ENCODE results near the gene MICAL3. TPM values are rescaled to one million over a fixed set of nuclear protein-coding genes. Genes with fewer than 3 reads are reported as not detected.
"Not testable (repeated sequence)": the region's sequence is repeated elsewhere in the genome, so short reads cannot be mapped to it uniquely, and the experiment has no call there.

Gene MICAL3
- total and polyA plus RNA-seq, 4 donors: 59.9 to 113 (median 75.9) TPM

GRCh38 chr22:18022876-18023275, 1.5 kb downstream of the MICAL3 start:
- peak overlapping the region; percentile 61 for H3K4me3 ChIP-seq (ENCODE audit: low read depth, low read length)
- no peaks in the 10 kb centered on the region for H3K27me3 ChIP-seq (ENCODE audit: control insufficient read depth, insufficient read depth, low read length)
- peaks cover 18% of the 10 kb centered on the region for H3K4me1 ChIP-seq (ENCODE audit: control insufficient read depth, insufficient read depth, low read length)
- WGBS (ENCODE audit: insufficient coverage): 38% methylated on average over 2 of the region's 3 CpGs
- peak in 2 of 6 donors; percentile 46 to 76 for DNase-seq (ENCODE audit: low read depth in 4 of 6, low spot score in 6 of 6)
- H3K36me3 ChIP-seq (ENCODE audit: control insufficient read depth, insufficient read depth, low read length): no peaks in the 10 kb centered on the region
- no peak overlapping the region for H3K27ac ChIP-seq (ENCODE audit: low read depth, low read length)
- no peaks in the 10 kb centered on the region for H3K9me3 ChIP-seq (ENCODE audit: control insufficient read depth, insufficient read depth, low read length)

DNA sequence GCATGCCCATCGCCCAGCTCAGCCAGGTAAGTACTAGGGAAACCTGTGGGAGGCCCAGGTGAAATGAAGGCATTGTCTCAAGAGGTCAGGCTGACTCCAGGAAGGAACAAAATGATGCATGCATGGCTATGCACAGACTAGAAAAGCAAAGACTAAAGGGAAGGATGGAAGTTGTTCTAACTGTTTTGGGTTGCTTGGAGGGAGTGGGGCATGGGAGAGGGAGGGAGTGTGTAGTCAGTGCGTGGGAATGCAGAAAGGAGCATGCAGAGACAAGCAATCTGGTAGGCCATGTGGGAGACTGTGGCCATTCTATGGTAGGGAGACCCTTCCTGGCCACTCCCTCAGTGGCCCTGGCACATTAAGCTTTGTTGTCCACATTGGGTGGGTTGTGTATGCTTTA, 2.9 kb downstream of the MICAL3 start:
- no peaks in the 10 kb centered on the region for H3K9me3 ChIP-seq (ENCODE audit: control insufficient read depth, insufficient read depth, low read length)
- H3K36me3 ChIP-seq (ENCODE audit: control insufficient read depth, insufficient read depth, low read length): no peaks in the 10 kb centered on the region
- H3K4me1 ChIP-seq (ENCODE audit: control insufficient read depth, insufficient read depth, low read length): peaks cover 18% of the 10 kb centered on the region
- H3K27me3 ChIP-seq (ENCODE audit: control insufficient read depth, insufficient read depth, low read length): no peaks in the 10 kb centered on the region
- no peak for DNase-seq (ENCODE audit: low read depth in 4 of 6, low spot score in 6 of 6)
- no peak overlapping the region for H3K27ac ChIP-seq (ENCODE audit: low read depth, low read length)
- WGBS (ENCODE audit: insufficient coverage): 88% methylated on average over 2 of the region's 2 CpGs
- no peak overlapping the region for H3K4me3 ChIP-seq (ENCODE audit: low read depth, low read length)

- H3K27me3 ChIP-seq (ENCODE audit: control insufficient read depth, insufficient read depth, low read length); H3K36me3 ChIP-seq (ENCODE audit: control insufficient read depth, insufficient read depth, low read length); H3K27ac ChIP-seq (ENCODE audit: low read depth, low read length); H3K4me3 ChIP-seq (ENCODE audit: low read depth, low read length); DNase-seq (ENCODE audit: low read depth in 4 of 6, low spot score in 6 of 6); H3K9me3 ChIP-seq (ENCODE audit: control insufficient read depth, insufficient read depth, low read length): not testable (repeated sequence)
- no CpG with 5 or more reads among the region's 2 CpGs for WGBS (ENCODE audit: insufficient coverage)
- peaks cover 18% of the 10 kb centered on the region for H3K4me1 ChIP-seq (ENCODE audit: control insufficient read depth, insufficient read depth, low read length)
Observed at GRCh38 chr22:18020743-18021142, 3.6 kb downstream of the MICAL3 start.

DNA sequence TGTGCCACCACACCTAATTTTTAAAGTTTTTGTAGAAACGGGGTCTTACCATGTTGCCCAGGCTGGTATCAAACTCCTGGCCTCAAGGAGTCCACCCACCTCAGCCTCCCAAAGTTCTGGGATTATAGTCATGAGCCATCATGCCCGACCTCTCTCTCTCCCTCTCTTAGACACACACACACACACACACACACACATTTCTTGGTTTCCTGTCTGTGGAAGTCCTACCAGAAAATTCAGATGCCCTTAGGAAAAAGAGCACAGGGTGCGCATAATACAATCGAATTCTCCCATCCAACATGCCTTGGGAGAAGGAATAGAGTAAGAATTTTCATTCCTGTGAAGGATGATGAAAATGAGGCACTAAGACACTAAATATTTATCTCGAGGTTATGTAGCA, 10.4 kb downstream of the MICAL3 start:
- Histone ChIP-seq H3K36me3 (ENCODE audit: control insufficient read depth, insufficient read depth, low read length) (no peaks in the 10 kb centered on the region), H3K4me1 (ENCODE audit: control insufficient read depth, insufficient read depth, low read length) (peaks cover 6% of the 10 kb centered on the region), H3K27ac (ENCODE audit: low read depth, low read length) (no peak overlapping the region), H3K27me3 (ENCODE audit: control insufficient read depth, insufficient read depth, low read length) (no peaks in the 10 kb centered on the region), H3K9me3 (ENCODE audit: control insufficient read depth, insufficient read depth, low read length) (no peaks in the 10 kb centered on the region), H3K4me3 (ENCODE audit: low read depth, low read length) (no peak overlapping the region)
- 60% methylated on average over 3 of the region's 5 CpGs for WGBS (ENCODE audit: insufficient coverage)
- no peak for DNase-seq (ENCODE audit: low read depth in 4 of 6, low spot score in 6 of 6)

- Histone ChIP-seq H3K27ac (ENCODE audit: low read depth, low read length) (no peak overlapping the region), H3K4me3 (ENCODE audit: low read depth, low read length) (no peak overlapping the region), H3K9me3 (ENCODE audit: control insufficient read depth, insufficient read depth, low read length) (no peaks in the 10 kb centered on the region), H3K27me3 (ENCODE audit: control insufficient read depth, insufficient read depth, low read length) (no peaks in the 10 kb centered on the region), H3K36me3 (ENCODE audit: control insufficient read depth, insufficient read depth, low read length) (no peaks in the 10 kb centered on the region), H3K4me1 (ENCODE audit: control insufficient read depth, insufficient read depth, low read length) (peaks cover 6% of the 10 kb centered on the region)
- no CpG with 5 or more reads among the region's 2 CpGs for WGBS (ENCODE audit: insufficient coverage)
- no peak for DNase-seq (ENCODE audit: low read depth in 4 of 6, low spot score in 6 of 6)
Observed at GRCh38 chr22:18013436-18013835, 10.9 kb downstream of the MICAL3 start.

GRCh38 chr22:18012531-18012930, 11.8 kb downstream of the MICAL3 start:
- Histone ChIP-seq H3K9me3 (ENCODE audit: control insufficient read depth, insufficient read depth, low read length) (no peaks in the 10 kb centered on the region), H3K27me3 (ENCODE audit: control insufficient read depth, insufficient read depth, low read length) (no peaks in the 10 kb centered on the region), H3K36me3 (ENCODE audit: control insufficient read depth, insufficient read depth, low read length) (no peaks in the 10 kb centered on the region), H3K27ac (ENCODE audit: low read depth, low read length) (no peak overlapping the region), H3K4me3 (ENCODE audit: low read depth, low read length) (no peak overlapping the region), H3K4me1 (ENCODE audit: control insufficient read depth, insufficient read depth, low read length) (peaks cover 6% of the 10 kb centered on the region)
- no peak for DNase-seq (ENCODE audit: low read depth in 4 of 6, low spot score in 6 of 6)
- WGBS (ENCODE audit: insufficient coverage): 97% methylated on average over 3 of the region's 5 CpGs

GRCh38 chr22:18010266-18010665, 14.1 kb downstream of the MICAL3 start:
- Histone ChIP-seq H3K36me3 (ENCODE audit: control insufficient read depth, insufficient read depth, low read length) (no peaks in the 10 kb centered on the region), H3K27me3 (ENCODE audit: control insufficient read depth, insufficient read depth, low read length) (no peaks in the 10 kb centered on the region), H3K9me3 (ENCODE audit: control insufficient read depth, insufficient read depth, low read length) (no peaks in the 10 kb centered on the region), H3K4me3 (ENCODE audit: low read depth, low read length) (no peak overlapping the region), H3K27ac (ENCODE audit: low read depth, low read length) (no peak overlapping the region), H3K4me1 (ENCODE audit: control insufficient read depth, insufficient read depth, low read length) (peaks cover 6% of the 10 kb centered on the region)
- no CpG with 5 or more reads among the region's 2 CpGs for WGBS (ENCODE audit: insufficient coverage)
- no peak for DNase-seq (ENCODE audit: low read depth in 4 of 6, low spot score in 6 of 6)

DNA sequence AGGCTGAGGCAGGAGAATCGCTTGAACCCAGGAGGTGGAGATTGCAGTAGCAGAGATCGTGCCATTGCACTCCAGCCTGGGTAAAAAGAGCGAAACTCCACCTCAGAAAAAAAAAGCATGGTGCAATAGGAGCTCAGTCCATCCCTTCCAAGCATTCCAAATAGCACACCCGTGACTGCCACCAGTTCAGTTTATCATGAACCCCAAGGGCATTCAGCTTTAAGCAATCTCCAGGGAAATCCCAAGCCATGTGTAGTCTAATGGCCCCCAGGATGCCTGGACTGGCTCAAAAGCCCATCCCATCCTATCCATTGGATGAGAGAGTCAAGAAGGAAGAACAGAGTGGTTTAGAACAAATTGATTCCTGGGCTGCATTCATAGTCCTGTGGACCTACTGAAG, 16.2 kb downstream of the MICAL3 start:
- Histone ChIP-seq H3K4me3 (ENCODE audit: low read depth, low read length) (no peak overlapping the region), H3K27me3 (ENCODE audit: control insufficient read depth, insufficient read depth, low read length) (no peaks in the 10 kb centered on the region), H3K27ac (ENCODE audit: low read depth, low read length) (no peak overlapping the region), H3K9me3 (ENCODE audit: control insufficient read depth, insufficient read depth, low read length) (no peaks in the 10 kb centered on the region), H3K36me3 (ENCODE audit: control insufficient read depth, insufficient read depth, low read length) (no peaks in the 10 kb centered on the region), H3K4me1 (ENCODE audit: control insufficient read depth, insufficient read depth, low read length) (peaks cover 10% of the 10 kb centered on the region)
- 90% methylated on average over 2 of the region's 4 CpGs for WGBS (ENCODE audit: insufficient coverage)
- DNase-seq (ENCODE audit: low read depth in 4 of 6, low spot score in 6 of 6): no peak

- Histone ChIP-seq H3K9me3 (ENCODE audit: control insufficient read depth, insufficient read depth, low read length) (no peaks in the 10 kb centered on the region), H3K27ac (ENCODE audit: low read depth, low read length) (no peak overlapping the region), H3K27me3 (ENCODE audit: control insufficient read depth, insufficient read depth, low read length) (no peaks in the 10 kb centered on the region), H3K36me3 (ENCODE audit: control insufficient read depth, insufficient read depth, low read length) (no peaks in the 10 kb centered on the region), H3K4me1 (ENCODE audit: control insufficient read depth, insufficient read depth, low read length) (peaks cover 12% of the 10 kb centered on the region), H3K4me3 (ENCODE audit: low read depth, low read length) (no peak overlapping the region)
- WGBS (ENCODE audit: insufficient coverage): 29% methylated on average over 3 of the region's 8 CpGs
- peak in 1 of 6 donors; percentile 23 for DNase-seq (ENCODE audit: low read depth in 4 of 6, low spot score in 6 of 6)
Observed at GRCh38 chr22:18005201-18005926, 19.0 kb downstream of the MICAL3 start.

GRCh38 chr22:18001894-18002315, 22.5 kb downstream of the MICAL3 start:
- Histone ChIP-seq H3K4me1 (ENCODE audit: control insufficient read depth, insufficient read depth, low read length) (peaks cover 19% of the 10 kb centered on the region), H3K27ac (ENCODE audit: low read depth, low read length) (peak overlapping the region; percentile 98), H3K4me3 (ENCODE audit: low read depth, low read length) (peak overlapping the region; percentile 77)
- not testable (repeated sequence) for H3K36me3 ChIP-seq (ENCODE audit: control insufficient read depth, insufficient read depth, low read length); DNase-seq (ENCODE audit: low read depth in 4 of 6, low spot score in 6 of 6); H3K27me3 ChIP-seq (ENCODE audit: control insufficient read depth, insufficient read depth, low read length); H3K9me3 ChIP-seq (ENCODE audit: control insufficient read depth, insufficient read depth, low read length)
- 14% methylated on average over 7 of the region's 15 CpGs for WGBS (ENCODE audit: insufficient coverage)

Data from spinal cord (tissue), 10 donors.